Measurements from ENCODE around the gene HTT. TPM values are rescaled to one million over a fixed set of nuclear protein-coding genes. Genes with fewer than 3 reads are reported as not detected.
"Not testable (repeated sequence)": the region's sequence is repeated elsewhere in the genome, so short reads cannot be mapped to it uniquely, and the experiment has no call there.

HTT gene
- total RNA-seq, 1 experiment from 2014 or later, result 18.4 TPM

DNA sequence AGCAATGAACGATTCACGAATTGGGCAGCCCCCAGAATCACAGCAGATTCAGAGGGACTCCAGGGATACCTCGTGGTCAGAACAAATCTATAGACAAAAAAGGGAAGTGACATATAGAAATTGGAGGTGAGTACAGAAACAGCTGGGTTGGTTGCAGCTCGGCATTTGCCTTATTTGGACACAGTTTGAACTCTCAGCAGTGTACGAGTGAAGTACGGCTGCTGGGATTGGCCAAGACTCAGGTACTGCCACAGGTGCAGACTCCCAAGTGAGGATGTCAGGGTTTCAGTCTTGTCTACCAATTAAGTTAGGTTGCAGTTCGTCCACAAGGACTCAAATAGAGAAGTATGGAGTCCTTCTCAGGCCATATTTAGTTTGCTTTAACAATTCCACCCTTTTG lies 28.3 kb upstream of the HTT start:
- no TSS peak for BruUV-seq (replicated peaks)
- Histone ChIP-seq H3K9me2 (replicated peaks; ENCODE audit: low read length) (no peaks in the 10 kb centered on the region), H3K9ac (ENCODE audit: low read length) (no peak overlapping the region), H3K27ac (ENCODE audit: low read length) (no peak overlapping the region), H3K36me3 (ENCODE audit: low read depth, low read length) (no peaks in the 10 kb centered on the region), H3K9me3 (ENCODE audit: low read length) (no peaks in the 10 kb centered on the region), H3F3A (ENCODE audit: low read length, unreplicated experiment) (no peaks in the 10 kb centered on the region), H4K20me1 (ENCODE audit: low read length) (no peaks in the 10 kb centered on the region), H3K27me3 (ENCODE audit: low read length) (no peaks in the 10 kb centered on the region), H3K79me2 (ENCODE audit: low read length) (peaks cover 3% of the 10 kb centered on the region; the same call in 1 of the 2 replicates), H3K4me2 (ENCODE audit: low read length) (no peak overlapping the region), H3K4me1 (ENCODE audit: insufficient read depth, low read length) (peaks cover 12% of the 10 kb centered on the region), H2AFZ (ENCODE audit: low read length) (no peak overlapping the region), H3K4me3 (ENCODE audit: low read length) (no peak overlapping the region)
- ChIA-PET POLR2A (ENCODE audit: unreplicated experiment) (no interaction called here), CTCF (interaction anchor here (0.6 kb wide), 1 partner anchor 61 kb away, joined by 4 read pairs; no protein-coding TSS in a partner anchor)
- DNase-seq (no peak), ATAC-seq (no peak)
- intact Hi-C loops (cut with micrococcal nuclease), result no loop called here
- no peak for TF ChIP-seq EZH2phosphoT487 (IDR thresholded peaks at IDR 0.05; ENCODE audit: borderline replicate concordance, low read length)
- TF ChIP-seq, protein P1, sequence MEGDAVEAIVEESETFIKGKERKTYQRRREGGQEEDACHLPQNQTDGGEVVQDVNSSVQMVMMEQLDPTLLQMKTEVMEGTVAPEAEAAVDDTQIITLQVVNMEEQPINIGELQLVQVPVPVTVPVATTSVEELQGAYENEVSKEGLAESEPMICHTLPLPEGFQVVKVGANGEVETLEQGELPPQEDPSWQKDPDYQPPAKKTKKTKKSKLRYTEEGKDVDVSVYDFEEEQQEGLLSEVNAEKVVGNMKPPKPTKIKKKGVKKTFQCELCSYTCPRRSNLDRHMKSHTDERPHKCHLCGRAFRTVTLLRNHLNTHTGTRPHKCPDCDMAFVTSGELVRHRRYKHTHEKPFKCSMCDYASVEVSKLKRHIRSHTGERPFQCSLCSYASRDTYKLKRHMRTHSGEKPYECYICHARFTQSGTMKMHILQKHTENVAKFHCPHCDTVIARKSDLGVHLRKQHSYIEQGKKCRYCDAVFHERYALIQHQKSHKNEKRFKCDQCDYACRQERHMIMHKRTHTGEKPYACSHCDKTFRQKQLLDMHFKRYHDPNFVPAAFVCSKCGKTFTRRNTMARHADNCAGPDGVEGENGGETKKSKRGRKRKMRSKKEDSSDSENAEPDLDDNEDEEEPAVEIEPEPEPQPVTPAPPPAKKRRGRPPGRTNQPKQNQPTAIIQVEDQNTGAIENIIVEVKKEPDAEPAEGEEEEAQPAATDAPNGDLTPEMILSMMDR (conservative IDR thresholded peaks at IDR 0.05; ENCODE audit: low read depth, low read length), result no peak
- TF ChIP-seq EZH2 (IDR thresholded peaks at IDR 0.05; ENCODE audit: low read length, unreplicated experiment), result no peak

DNA sequence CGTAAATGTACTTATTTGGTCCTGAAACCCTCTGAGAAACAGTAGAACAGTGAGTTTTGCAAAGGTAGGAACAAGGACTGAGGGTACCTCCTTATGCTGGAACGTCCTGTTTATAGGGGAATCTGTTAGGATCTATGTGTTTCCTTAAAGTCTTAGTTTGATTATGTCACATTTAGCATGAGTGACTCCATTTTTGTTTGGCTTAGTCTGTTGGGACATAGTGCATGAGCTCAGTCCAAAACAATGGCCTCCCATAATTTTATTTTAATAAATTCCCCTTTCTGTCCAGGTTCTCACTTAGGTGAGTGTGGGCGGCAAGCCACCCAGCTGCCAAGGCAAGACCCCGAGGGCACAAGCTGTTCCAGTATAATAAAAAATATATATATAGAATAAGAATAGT lies 27.9 kb upstream of the HTT start:
- Histone ChIP-seq H3K9ac (ENCODE audit: low read length) (no peak overlapping the region), H3K4me3 (ENCODE audit: low read length) (no peak overlapping the region), H3K36me3 (ENCODE audit: low read depth, low read length) (no peaks in the 10 kb centered on the region), H3K27me3 (ENCODE audit: low read length) (no peaks in the 10 kb centered on the region), H3K4me1 (ENCODE audit: insufficient read depth, low read length) (peaks cover 10% of the 10 kb centered on the region), H3K4me2 (ENCODE audit: low read length) (no peak overlapping the region), H3F3A (ENCODE audit: low read length, unreplicated experiment) (no peaks in the 10 kb centered on the region), H4K20me1 (ENCODE audit: low read length) (no peaks in the 10 kb centered on the region), H3K27ac (ENCODE audit: low read length) (no peak overlapping the region), H2AFZ (ENCODE audit: low read length) (no peak overlapping the region), H3K9me3 (ENCODE audit: low read length) (no peaks in the 10 kb centered on the region), H3K79me2 (ENCODE audit: low read length) (peaks cover 3% of the 10 kb centered on the region; the same call in 1 of the 2 replicates), H3K9me2 (replicated peaks; ENCODE audit: low read length) (no peaks in the 10 kb centered on the region)
- TF ChIP-seq EZH2 (IDR thresholded peaks at IDR 0.05; ENCODE audit: low read length, unreplicated experiment), result no peak
- TF ChIP-seq EZH2phosphoT487 (IDR thresholded peaks at IDR 0.05; ENCODE audit: borderline replicate concordance, low read length), result no peak
- TF ChIP-seq, protein P1 (conservative IDR thresholded peaks at IDR 0.05; ENCODE audit: low read depth, low read length), result no peak
- intact Hi-C loops (cut with micrococcal nuclease), result no loop called here
- ATAC-seq (no peak), DNase-seq (no peak)
- POLR2A ChIA-PET (ENCODE audit: unreplicated experiment), result no interaction called here
- BruUV-seq (replicated peaks), result no TSS peak
- CTCF ChIA-PET, result interaction anchor here (0.6 kb wide), 1 partner anchor 60 kb away, joined by 4 read pairs; no protein-coding TSS in a partner anchor

DNA sequence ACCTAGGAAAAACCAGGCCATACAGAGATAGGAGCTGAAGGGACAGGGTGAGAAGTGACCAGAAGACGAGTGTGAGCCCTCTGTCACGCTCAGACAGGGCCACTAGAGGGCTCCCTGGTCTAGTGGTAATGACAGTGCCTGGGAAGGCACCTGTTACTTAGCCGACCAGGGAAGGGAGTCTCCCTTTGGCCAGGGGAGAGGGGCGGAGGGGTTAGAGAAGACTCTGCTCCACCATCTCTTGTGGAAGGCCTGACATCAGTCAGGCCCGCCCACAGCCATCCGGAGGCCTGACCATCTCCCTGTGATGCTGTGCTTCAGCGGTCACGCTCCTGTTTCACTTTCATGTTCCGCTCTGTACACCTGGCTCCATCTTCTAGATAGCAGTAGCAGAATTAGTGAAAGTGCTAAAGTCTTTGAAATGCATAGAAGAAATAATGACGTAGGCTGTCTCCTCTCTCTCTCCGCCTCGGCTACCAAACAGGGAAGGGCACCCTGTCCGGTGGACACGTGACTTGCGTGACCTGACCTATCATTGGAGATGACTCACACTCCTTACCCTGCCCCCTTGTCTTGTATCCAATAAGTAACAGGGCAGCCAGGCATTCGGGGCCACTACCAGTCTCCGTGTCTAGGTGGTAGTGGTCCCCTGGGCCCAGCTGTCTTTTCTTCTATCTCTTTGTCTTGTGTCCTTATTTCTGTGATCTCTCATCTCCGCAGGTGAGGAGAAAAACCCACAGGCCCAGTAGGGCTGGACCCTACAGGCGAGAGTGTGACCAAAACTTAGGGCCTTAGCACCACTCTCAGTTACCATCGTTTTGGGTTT lies 26.8 kb upstream of the HTT start:
- CTCF ChIA-PET, result no interaction called here
- Histone ChIP-seq H2AFZ (ENCODE audit: low read length) (no peak overlapping the region), H3K79me2 (ENCODE audit: low read length) (0 out of 2 replicates have a peak, but pooled peaks cover 3% of the 10 kb centered on the region), H4K20me1 (ENCODE audit: low read length) (no peaks in the 10 kb centered on the region), H3K27me3 (ENCODE audit: low read length) (no peaks in the 10 kb centered on the region), H3K4me3 (ENCODE audit: low read length) (no peak overlapping the region), H3K9me2 (replicated peaks; ENCODE audit: low read length) (no peaks in the 10 kb centered on the region), H3K27ac (ENCODE audit: low read length) (no peak overlapping the region), H3K4me2 (ENCODE audit: low read length) (peak overlapping the region; percentile 65), H3K36me3 (ENCODE audit: low read depth, low read length) (no peaks in the 10 kb centered on the region), H3F3A (ENCODE audit: low read length, unreplicated experiment) (no peaks in the 10 kb centered on the region), H3K4me1 (ENCODE audit: insufficient read depth, low read length) (peaks cover 3% of the 10 kb centered on the region), H3K9ac (ENCODE audit: low read length) (no peak overlapping the region), H3K9me3 (ENCODE audit: low read length) (no peaks in the 10 kb centered on the region)
- ATAC-seq, result peak; percentile 91
- DNase-seq, result peak; percentile 64
- no TSS peak for BruUV-seq (replicated peaks)
- POLR2A ChIA-PET (ENCODE audit: unreplicated experiment), result no interaction called here
- intact Hi-C loops (cut with micrococcal nuclease), result no loop called here
- TF ChIP-seq, protein P1 (conservative IDR thresholded peaks at IDR 0.05; ENCODE audit: low read depth, low read length), result peak; percentile 67
- no peak for TF ChIP-seq EZH2 (IDR thresholded peaks at IDR 0.05; ENCODE audit: low read length, unreplicated experiment)

DNA sequence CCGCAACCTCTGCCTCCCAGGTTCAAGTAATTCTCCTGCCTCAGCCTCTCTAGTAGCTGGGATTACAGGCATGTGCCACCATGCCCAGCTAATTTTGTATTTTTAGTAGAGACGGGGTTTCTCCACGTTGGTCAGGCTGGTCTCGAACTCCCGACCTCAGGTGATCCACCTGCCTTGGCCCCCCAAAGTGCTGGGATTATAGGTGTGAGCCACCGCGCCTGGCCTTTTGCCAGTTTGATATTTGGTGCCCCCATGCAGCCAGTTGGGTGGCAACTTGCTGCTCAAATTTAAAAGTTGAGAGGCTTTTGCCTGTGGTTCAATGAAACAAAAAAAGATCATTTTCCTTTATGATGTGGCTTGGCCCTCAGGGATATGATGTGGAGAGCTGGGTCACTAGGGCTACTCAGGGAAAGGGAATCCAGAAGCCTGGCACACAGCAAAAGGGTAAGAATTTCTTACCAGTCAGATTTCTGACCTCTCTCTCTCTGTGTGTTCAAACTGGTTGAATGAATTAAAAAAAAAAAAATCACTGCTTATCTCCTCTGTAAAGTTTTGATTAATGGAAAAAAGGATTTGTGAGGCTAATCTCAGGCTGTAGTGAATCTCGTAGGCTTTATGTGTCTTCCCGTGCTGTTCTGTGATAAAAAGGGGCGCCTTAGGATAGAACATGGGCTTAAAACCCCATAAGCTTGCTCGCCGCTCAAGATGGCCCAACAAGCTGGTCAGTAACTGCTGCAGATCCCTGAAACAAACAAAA lies 23.2 kb upstream of the HTT start:
- H2AFZ ChIP-seq (ENCODE audit: low read length); intact Hi-C loops (cut with micrococcal nuclease); H3K4me1 ChIP-seq (ENCODE audit: insufficient read depth, low read length); DNase-seq; H3K9me3 ChIP-seq (ENCODE audit: low read length); H3K27ac ChIP-seq (ENCODE audit: low read length); H3K79me2 ChIP-seq (ENCODE audit: low read length); POLR2A ChIA-PET (ENCODE audit: unreplicated experiment); H3K4me2 ChIP-seq (ENCODE audit: low read length); H3K4me3 ChIP-seq (ENCODE audit: low read length); H3F3A ChIP-seq (ENCODE audit: low read length, unreplicated experiment); H3K9me2 ChIP-seq (replicated peaks; ENCODE audit: low read length); H3K27me3 ChIP-seq (ENCODE audit: low read length); H3K9ac ChIP-seq (ENCODE audit: low read length); H4K20me1 ChIP-seq (ENCODE audit: low read length); ATAC-seq; CTCF ChIA-PET; BruUV-seq (replicated peaks): not testable (repeated sequence)
- H3K36me3 ChIP-seq (ENCODE audit: low read depth, low read length), result peaks cover 12% of the 10 kb centered on the region
